ENCODE results near the gene EFHC1. TPM values are rescaled to one million over a fixed set of nuclear protein-coding genes. Genes with fewer than 3 reads are reported as not detected.
A peak's percentile ranks its signal among the peaks of the same experiment; 100 is the strongest.
"Not testable (repeated sequence)": the region's sequence is repeated elsewhere in the genome, so short reads cannot be mapped to it uniquely, and the experiment has no call there.

The EFHC1 gene
- total RNA-seq, 6 experiments from 2014 or later, result 3.6 to 10.4 (median 6.0) TPM

DNA sequence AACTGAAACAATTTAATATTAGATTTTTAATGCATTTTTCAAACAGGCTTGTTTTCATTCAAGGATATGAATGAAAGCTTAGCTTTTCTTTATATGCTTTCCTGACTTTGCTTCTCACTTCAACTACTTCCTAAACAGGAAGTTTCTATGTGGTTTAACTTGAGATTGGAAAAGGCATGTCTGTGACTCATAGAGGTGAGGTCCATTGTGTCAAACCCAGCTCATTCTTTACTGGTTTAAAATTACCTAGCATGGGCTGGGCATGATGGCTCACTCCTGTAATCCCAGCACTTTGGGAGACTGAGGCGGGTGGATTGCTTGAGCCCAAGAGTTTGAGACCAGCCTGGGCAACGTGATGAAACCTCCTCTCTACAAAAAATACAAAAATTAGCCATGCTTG, 34.4 kb downstream of the EFHC1 start:
- Histone ChIP-seq H3K9me3 (no peaks in the 10 kb centered on the region), H3K27ac (no peak overlapping the region), H3K4me3 (no peak overlapping the region), H3K4me1 (no peaks in the 10 kb centered on the region), H3K36me3 (peaks cover 0 to 5% (median 0%) of the 10 kb centered on the region in 4 donors), H3K27me3 (no peaks in the 10 kb centered on the region)
- 90% methylated on average over 2 of the region's 2 CpGs for WGBS (ENCODE audit: insufficient coverage, low coverage, low lambda C conversion rate, missing lambda C conversion rate)
- TF ChIP-seq, protein P1, sequence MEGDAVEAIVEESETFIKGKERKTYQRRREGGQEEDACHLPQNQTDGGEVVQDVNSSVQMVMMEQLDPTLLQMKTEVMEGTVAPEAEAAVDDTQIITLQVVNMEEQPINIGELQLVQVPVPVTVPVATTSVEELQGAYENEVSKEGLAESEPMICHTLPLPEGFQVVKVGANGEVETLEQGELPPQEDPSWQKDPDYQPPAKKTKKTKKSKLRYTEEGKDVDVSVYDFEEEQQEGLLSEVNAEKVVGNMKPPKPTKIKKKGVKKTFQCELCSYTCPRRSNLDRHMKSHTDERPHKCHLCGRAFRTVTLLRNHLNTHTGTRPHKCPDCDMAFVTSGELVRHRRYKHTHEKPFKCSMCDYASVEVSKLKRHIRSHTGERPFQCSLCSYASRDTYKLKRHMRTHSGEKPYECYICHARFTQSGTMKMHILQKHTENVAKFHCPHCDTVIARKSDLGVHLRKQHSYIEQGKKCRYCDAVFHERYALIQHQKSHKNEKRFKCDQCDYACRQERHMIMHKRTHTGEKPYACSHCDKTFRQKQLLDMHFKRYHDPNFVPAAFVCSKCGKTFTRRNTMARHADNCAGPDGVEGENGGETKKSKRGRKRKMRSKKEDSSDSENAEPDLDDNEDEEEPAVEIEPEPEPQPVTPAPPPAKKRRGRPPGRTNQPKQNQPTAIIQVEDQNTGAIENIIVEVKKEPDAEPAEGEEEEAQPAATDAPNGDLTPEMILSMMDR (IDR thresholded peaks at IDR 0.05), result no peak
- no peak for TF ChIP-seq POLR2A (IDR thresholded peaks at IDR 0.05)
- no peak for ATAC-seq
- intact Hi-C loops (cut with DNase I), result no loop called here
- DNase-seq, result no peak

DNA sequence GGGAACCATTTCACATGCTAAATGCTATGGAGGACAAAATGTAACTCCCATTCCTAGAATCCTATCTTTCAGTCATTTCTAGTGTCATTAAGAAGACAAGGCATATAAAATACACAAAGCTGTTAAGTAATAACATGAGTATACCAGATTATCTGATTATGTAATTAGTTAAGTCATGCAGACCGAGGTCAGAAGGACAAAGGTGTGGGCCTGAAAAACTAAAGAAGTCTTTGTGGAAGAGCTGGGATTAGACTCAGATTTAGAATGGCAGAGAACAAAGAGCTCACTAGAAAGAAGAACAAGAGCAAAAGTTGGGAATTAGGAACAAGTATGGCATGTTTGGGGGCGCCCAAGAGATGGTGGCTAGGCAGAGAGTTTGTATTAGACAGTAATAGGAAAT, 37.0 kb downstream of the EFHC1 start:
- Histone ChIP-seq H3K4me1 (no peaks in the 10 kb centered on the region), H3K27me3 (no peaks in the 10 kb centered on the region), H3K4me3 (no peak overlapping the region), H3K9me3 (no peaks in the 10 kb centered on the region), H3K27ac (no peak overlapping the region), H3K36me3 (peaks cover 0 to 5% (median 0%) of the 10 kb centered on the region in 4 donors)
- intact Hi-C loops (cut with DNase I), result no loop called here
- DNase-seq (no peak), ATAC-seq (peak in 1 of 4 donors; percentile 40)
- TF ChIP-seq POLR2A (IDR thresholded peaks at IDR 0.05), result no peak
- TF ChIP-seq, protein P1 (IDR thresholded peaks at IDR 0.05), result no peak
- 62% methylated on average over 2 of the region's 2 CpGs for WGBS (ENCODE audit: insufficient coverage, low coverage, low lambda C conversion rate, missing lambda C conversion rate)

DNA sequence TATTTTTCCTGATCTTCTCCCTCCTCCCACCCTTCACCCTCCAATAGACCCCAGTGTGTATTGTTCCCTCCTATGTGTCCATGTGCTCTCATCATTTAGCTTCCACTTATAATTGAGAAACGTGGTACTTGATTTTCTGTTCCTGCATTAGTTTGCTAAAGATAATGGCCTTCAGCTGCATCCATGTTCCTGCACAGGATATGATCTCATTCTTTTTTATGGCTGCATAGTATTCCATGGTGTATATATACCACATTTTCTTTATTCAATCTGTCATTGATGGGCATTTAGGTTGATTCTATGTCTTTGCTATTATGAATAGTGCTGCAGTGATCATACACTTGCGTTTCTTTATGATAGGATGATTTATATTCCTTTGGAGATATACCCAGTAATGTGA, 41.1 kb downstream of the EFHC1 start:
- H3K27ac ChIP-seq; H3K9me3 ChIP-seq; H3K4me1 ChIP-seq; intact Hi-C loops (cut with DNase I); H3K27me3 ChIP-seq; H3K36me3 ChIP-seq; ATAC-seq; H3K4me3 ChIP-seq; DNase-seq: not testable (repeated sequence)
- 83% methylated on average over 2 of the region's 2 CpGs for WGBS (ENCODE audit: insufficient coverage, low coverage, low lambda C conversion rate, missing lambda C conversion rate)

DNA sequence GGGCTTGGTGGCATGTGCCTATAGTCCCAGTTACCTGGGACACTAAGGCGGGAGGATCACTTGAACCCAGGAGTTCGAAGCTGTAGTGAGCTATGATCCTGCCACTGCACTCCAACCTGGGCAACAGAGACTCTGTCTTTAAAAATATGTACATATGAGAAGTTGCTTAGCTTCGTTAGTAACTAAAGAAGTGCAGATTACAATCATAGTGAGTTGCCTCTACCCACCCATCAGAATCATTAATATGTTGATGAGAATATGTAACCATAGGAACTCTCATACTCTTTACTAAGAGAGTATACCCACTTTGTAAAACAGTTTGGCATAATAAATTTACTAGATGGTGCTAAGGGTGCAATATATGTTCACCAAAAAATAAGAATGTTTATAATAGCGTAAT, 54.0 kb downstream of the EFHC1 start:
- ATAC-seq (no peak), DNase-seq (no peak)
- H3K9me3 ChIP-seq, result no peaks in the 10 kb centered on the region
- H3K4me3 ChIP-seq, result no peak overlapping the region
- H3K27ac ChIP-seq, result no peak overlapping the region
- intact Hi-C loops (cut with DNase I), result no loop called here
- H3K4me1 ChIP-seq, result no peaks in the 10 kb centered on the region
- TF ChIP-seq, protein P1 (IDR thresholded peaks at IDR 0.05), result no peak
- no peak for TF ChIP-seq POLR2A (IDR thresholded peaks at IDR 0.05)
- WGBS (ENCODE audit: insufficient coverage, low coverage, low lambda C conversion rate, missing lambda C conversion rate), result 87% methylated on average over 4 of the region's 4 CpGs
- H3K36me3 ChIP-seq, result no peaks in the 10 kb centered on the region
- H3K27me3 ChIP-seq, result no peaks in the 10 kb centered on the region

DNA sequence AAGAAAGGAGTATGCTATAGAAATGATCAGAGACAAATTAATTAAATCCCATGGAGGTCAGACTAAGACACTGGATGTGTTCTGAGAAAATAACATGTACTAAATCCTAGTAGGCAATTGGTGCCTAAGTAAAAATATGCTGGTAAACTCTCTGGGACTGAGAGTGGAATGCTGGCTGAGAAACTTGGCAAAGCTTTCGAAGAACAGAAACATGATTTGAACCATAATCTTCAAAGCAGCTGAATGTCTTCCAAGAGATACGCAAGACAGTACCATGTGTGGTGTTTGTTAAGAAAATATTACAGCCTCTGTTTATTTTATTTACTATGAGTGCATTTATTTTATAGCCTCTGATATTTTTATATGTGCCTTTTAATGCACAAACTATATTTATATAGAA, 55.2 kb downstream of the EFHC1 start:
- H3K4me1 ChIP-seq, result no peaks in the 10 kb centered on the region
- TF ChIP-seq POLR2A (IDR thresholded peaks at IDR 0.05), result no peak
- TF ChIP-seq, protein P1 (IDR thresholded peaks at IDR 0.05), result no peak
- no peak for ATAC-seq
- intact Hi-C loops (cut with DNase I), result no loop called here
- no peaks in the 10 kb centered on the region for H3K27me3 ChIP-seq
- no peak overlapping the region for H3K4me3 ChIP-seq
- no peak overlapping the region for H3K27ac ChIP-seq
- no peak for DNase-seq
- 68% methylated on average over 2 of the region's 2 CpGs for WGBS (ENCODE audit: insufficient coverage, low coverage, low lambda C conversion rate, missing lambda C conversion rate)
- H3K36me3 ChIP-seq, result no peaks in the 10 kb centered on the region
- H3K9me3 ChIP-seq, result no peaks in the 10 kb centered on the region
